Mammary epithelial cell (primary cell): Measurements from ENCODE around the gene DDC.

Experiments used
- EZH2 ChIP-seq: IDR thresholded peaks from 2 replicates; pipeline ENCODE4 v1.6.1; 2012; ENCODE audit warnings: low read length, inconsistent platforms, borderline replicate concordance
- TF ChIP-seq, protein P1 (sequence below), 2 donors: IDR thresholded peaks in 1 of 2; conservative IDR thresholded peaks in 1 of 2; 2 replicates each; pipeline ENCODE4 v1.5.1; 2011 to 2012; ENCODE audit warnings: inconsistent platforms in 2 of 2, low read length in 2 of 2, mild to moderate bottlenecking in 2 of 2, control low read depth in 1 of 2, low read depth in 1 of 2; ENCODE audit not compliant: insufficient read depth in 1 of 2; ENCODE audit errors: extremely low read depth in 1 of 2

DNA sequence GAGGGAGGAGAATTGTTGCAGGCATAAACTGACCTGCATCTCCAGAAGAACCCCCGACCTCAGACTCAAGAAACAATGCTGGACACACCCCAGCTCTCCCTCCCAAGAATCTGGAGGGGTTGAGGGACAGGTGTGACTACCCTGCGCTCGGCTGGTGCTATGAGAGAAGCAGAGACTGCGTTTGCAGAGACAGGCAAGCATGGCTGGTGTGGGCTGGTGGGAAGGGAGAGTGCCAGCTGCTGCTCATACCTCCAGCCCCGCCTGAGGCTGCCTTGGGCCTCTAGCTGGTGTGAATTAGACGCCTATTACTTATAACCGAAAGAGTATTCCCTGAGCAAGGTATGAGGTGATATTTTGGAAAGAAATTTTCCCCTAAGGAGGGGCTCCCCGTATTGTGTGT, 48.3 kb upstream of the DDC start:
- TF ChIP-seq, protein P1, sequence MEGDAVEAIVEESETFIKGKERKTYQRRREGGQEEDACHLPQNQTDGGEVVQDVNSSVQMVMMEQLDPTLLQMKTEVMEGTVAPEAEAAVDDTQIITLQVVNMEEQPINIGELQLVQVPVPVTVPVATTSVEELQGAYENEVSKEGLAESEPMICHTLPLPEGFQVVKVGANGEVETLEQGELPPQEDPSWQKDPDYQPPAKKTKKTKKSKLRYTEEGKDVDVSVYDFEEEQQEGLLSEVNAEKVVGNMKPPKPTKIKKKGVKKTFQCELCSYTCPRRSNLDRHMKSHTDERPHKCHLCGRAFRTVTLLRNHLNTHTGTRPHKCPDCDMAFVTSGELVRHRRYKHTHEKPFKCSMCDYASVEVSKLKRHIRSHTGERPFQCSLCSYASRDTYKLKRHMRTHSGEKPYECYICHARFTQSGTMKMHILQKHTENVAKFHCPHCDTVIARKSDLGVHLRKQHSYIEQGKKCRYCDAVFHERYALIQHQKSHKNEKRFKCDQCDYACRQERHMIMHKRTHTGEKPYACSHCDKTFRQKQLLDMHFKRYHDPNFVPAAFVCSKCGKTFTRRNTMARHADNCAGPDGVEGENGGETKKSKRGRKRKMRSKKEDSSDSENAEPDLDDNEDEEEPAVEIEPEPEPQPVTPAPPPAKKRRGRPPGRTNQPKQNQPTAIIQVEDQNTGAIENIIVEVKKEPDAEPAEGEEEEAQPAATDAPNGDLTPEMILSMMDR (conservative IDR thresholded peaks at IDR 0.05 in 1 of 2, IDR thresholded peaks at IDR 0.05 in 1 of 2; ENCODE audit: extremely low read depth in 1 of 2, insufficient read depth in 1 of 2, low read depth in 1 of 2, low read length in 2 of 2), result no peak
- no peak for TF ChIP-seq EZH2
